ENCODE results near the gene CDADC1.

GRCh38 chr13:49326222-49326917 lies 78.6 kb downstream of the CDADC1 start:
- TF ChIP-seq POLR2A (IDR thresholded peaks at IDR 0.05): no peak
- no peak for TF ChIP-seq CTCF (IDR thresholded peaks at IDR 0.05)
- no peak for TF ChIP-seq POLR2AphosphoS5 (IDR thresholded peaks at IDR 0.05; ENCODE audit: insufficient read depth in 1 of 2, low read depth in 1 of 2)

Measured in vagina (tissue), 2 donors.